K562 (cell line): ENCODE measurements around the gene CBX4. TPM values are rescaled to one million over a fixed set of nuclear protein-coding genes. Genes with fewer than 3 reads are reported as not detected.

Source experiments
- AFF4 ChIP-seq: sonication (generic); formaldehyde crosslinking; IDR thresholded peaks from 2 replicates; pipeline ENCODE4 v1.8.0; 2023; ENCODE audit warnings: mild to moderate bottlenecking, missing genetic modification reagents
- CBFA2T3 ChIP-seq: fragments of 450-650 bp; IDR thresholded peaks from 2 replicates; pipeline ENCODE4 v1.6.1; 2017
- DPF2 ChIP-seq: fragments of 450-650 bp; IDR thresholded peaks from 2 replicates; pipeline ENCODE4 v1.6.1; 2016
- FOXM1 ChIP-seq, 2 experiments: fragments of 450-650 bp in 1 of 2; sonication (generic) in 1 of 2; formaldehyde crosslinking in 1 of 2; IDR thresholded peaks; 2 replicates each; pipeline versions ENCODE4 v1.6.1 to v1.9.0; 2017 to 2022; ENCODE audit warnings: low read depth in 2 of 2, mild to moderate bottlenecking in 2 of 2, missing genetic modification reagents in 1 of 2, moderate library complexity in 1 of 2
- GATAD2A ChIP-seq: fragments of 450-650 bp; IDR thresholded peaks from 2 replicates; pipeline ENCODE4 v1.6.1; 2017
- HDAC3 ChIP-seq: fragments of 450-650 bp; IDR thresholded peaks from 2 replicates; pipeline ENCODE4 v1.6.1; 2018; ENCODE audit warnings: borderline replicate concordance, mild to moderate bottlenecking, moderate library complexity; ENCODE audit not compliant: partially characterized antibody
- JUND ChIP-seq, 2 experiments: IDR thresholded peaks; 2 replicates in 1 of 2; 3 replicates in 1 of 2; pipeline ENCODE4 v1.6.1; 2011; ENCODE audit warnings: borderline replicate concordance in 2 of 2, low read depth in 2 of 2, low read length in 2 of 2, improper control_type of control experiment in 1 of 2, missing biosample characterization in 1 of 2, missing genetic modification characterization in 1 of 2, missing genetic modification reagents in 1 of 2
- KDM1A ChIP-seq, 2 experiments: fragments of 450-650 bp; IDR thresholded peaks; 2 replicates each; pipeline ENCODE4 v1.6.1; 2016; ENCODE audit warnings: mild to moderate bottlenecking in 2 of 2
- KLF13 ChIP-seq: fragments of 450-650 bp; IDR thresholded peaks from 2 replicates; pipeline ENCODE4 v1.6.1; 2016; ENCODE audit warnings: missing genetic modification characterization, low read depth, mild to moderate bottlenecking, missing compliant biosample characterization, moderate library complexity, borderline replicate concordance
- MAZ ChIP-seq, 2 experiments: fragments of 450-650 bp in 1 of 2; sonication (generic) in 1 of 2; formaldehyde crosslinking; IDR thresholded peaks in 1 of 2; conservative IDR thresholded peaks in 1 of 2; 2 replicates each; pipeline versions ENCODE4 v1.4.0 to v1.5.0; 2020; ENCODE audit warnings: mild to moderate bottlenecking in 1 of 2, missing genetic modification reagents in 1 of 2
- MXI1 ChIP-seq: IDR thresholded peaks from 2 replicates; pipeline ENCODE4 v1.6.1; 2011; ENCODE audit warnings: low read depth, mild to moderate bottlenecking, improper control_type of control experiment, low read length
- NFRKB ChIP-seq: fragments of 450-650 bp; IDR thresholded peaks from 2 replicates; pipeline ENCODE4 v1.6.1; 2016; ENCODE audit warnings: low read depth
- PML ChIP-seq: IDR thresholded peaks from 2 replicates; pipeline ENCODE4 v1.6.1; 2012; ENCODE audit warnings: low read length, inconsistent platforms
- SMAD4 ChIP-seq: fragments of 250-450 bp; sonication (Bioruptor Pico); conservative IDR thresholded peaks from 2 replicates; pipeline ENCODE4 v1.8.0; 2021; ENCODE audit warnings: inconsistent platforms, mild to moderate bottlenecking, moderate library complexity
- SMARCE1 ChIP-seq: fragments of 450-650 bp; IDR thresholded peaks from 2 replicates; pipeline ENCODE4 v1.7.1; 2016; ENCODE audit warnings: mild to moderate bottlenecking
- SUPT5H ChIP-seq: fragments of 450-650 bp; IDR thresholded peaks from 2 replicates; pipeline ENCODE4 v1.6.1; 2016
- TAL1 ChIP-seq: fragments of 450-650 bp; IDR thresholded peaks from 2 replicates; pipeline ENCODE4 v1.6.1; 2016; ENCODE audit warnings: mild to moderate bottlenecking
- ZBTB11 ChIP-seq, 3 experiments: fragments of 200-800 bp in 1 of 3; fragments of 250-450 bp in 1 of 3; fragments of 450-650 bp in 1 of 3; sonication (Bioruptor Pico) in 1 of 3; sonication (Bioruptor generic) in 1 of 3; formaldehyde crosslinking in 1 of 3; IDR thresholded peaks; 2 replicates each; pipeline versions ENCODE4 v1.6.1 to v1.8.0; 2016 to 2022; ENCODE audit warnings: mild to moderate bottlenecking in 2 of 3, missing genetic modification characterization in 2 of 3, missing compliant biosample characterization in 1 of 3, moderate library complexity in 1 of 3
- ZBTB7A ChIP-seq: IDR thresholded peaks from 2 replicates; pipeline ENCODE4 v1.6.1; 2011; ENCODE audit warnings: low read depth, mild to moderate bottlenecking, low read length, moderate library complexity, borderline replicate concordance; ENCODE audit not compliant: control insufficient read depth
- ZKSCAN1 ChIP-seq: fragments of 150-350 bp; IDR thresholded peaks from 2 replicates; pipeline ENCODE4 v1.6.1; 2016; ENCODE audit warnings: low read depth, low read length
- polyA plus RNA-seq, 8 experiments: library from polyadenylated mRNA; depleted of rRNA in 4 of 8; stranded (reverse) in 5 of 8; unstranded in 3 of 8; fragments of >200 nt; fragmentation: Nextera tagmentation in 2 of 8; fragmentation: Illumina TruSeq in 1 of 8; extraction: Ambion mirVana in 2 of 8; extraction: Trizol in 1 of 8; gene quantifications; 2 replicates each; pipeline versions ENCODE4 v1.2.1 to v1.2.3, GENCODE V29; 2011 to 2014; ENCODE audit warnings: inconsistent platforms in 1 of 8, missing spikeins in 1 of 8
- total RNA-seq, 7 experiments: library from RNA; depleted of rRNA in 6 of 7; stranded (reverse); fragments of >200 nt in 6 of 7; fragmentation: Illumina TruSeq in 2 of 7; extraction: Trizol in 2 of 7; gene quantifications; 2 replicates each; pipeline versions ENCODE4 v1.2.1 to v1.2.3, GENCODE V29; 2011 to 2021; ENCODE audit warnings: low replicate concordance in 1 of 7

Gene CBX4
- total and polyA plus RNA-seq, 9 of the 15 experiments (the other 6 are each of a cell fraction or from before 2014, with no cell fraction given), result 0.98 to 50.5 (median 10.0) TPM

GRCh38 chr17:79819085-79819484, 20.2 kb downstream of the CBX4 start (continued):
- TF ChIP-seq AFF4, result no peak
- TF ChIP-seq MXI1, result no peak
- no peak for TF ChIP-seq GATAD2A
- peak; percentile 59 to 61; a peak in 3 of 4 replicates for TF ChIP-seq KDM1A (IDR thresholded peaks at IDR 0.05)
- peak; percentile 36; the same call in 1 of the 2 replicates for TF ChIP-seq FOXM1 (IDR thresholded peaks at IDR 0.05; ENCODE audit: low read depth)
- no peak for TF ChIP-seq FOXM1 (CRISPR knock-in tag; IDR thresholded peaks at IDR 0.05; ENCODE audit: low read depth)
- TF ChIP-seq DPF2, result peak; percentile 70
- TF ChIP-seq SMAD4 (CRISPR knock-in tag), result no peak
- peak; percentile 91 for TF ChIP-seq CBFA2T3
- TF ChIP-seq NFRKB, result no peak
- no peak for TF ChIP-seq KLF13 (tag)
- peak; percentile 54 for TF ChIP-seq JUND (IDR thresholded peaks at IDR 0.05; ENCODE audit: borderline replicate concordance, low read depth, low read length)
- peak; percentile 45; the same call in 1 of the 3 replicates for TF ChIP-seq JUND (tag; IDR thresholded peaks at IDR 0.05; ENCODE audit: borderline replicate concordance, low read depth, low read length)
- TF ChIP-seq ZBTB7A, result 0 out of 2 replicates have a peak, but pooled peaks have one; percentile 31
- TF ChIP-seq PML, result peak; percentile 48
- 0 out of 4 replicates have a peak, but pooled peaks of 1 of the 2 experiments have one; percentile 7 for TF ChIP-seq MAZ (CRISPR knock-in tag; conservative IDR thresholded peaks at IDR 0.05 in 1 of 2, IDR thresholded peaks at IDR 0.05 in 1 of 2)
- TF ChIP-seq SUPT5H, result no peak
- peak; percentile 92 for TF ChIP-seq TAL1
- TF ChIP-seq SMARCE1, result peak; percentile 43; the same call in 1 of the 2 replicates
- no peak for TF ChIP-seq ZBTB11 (CRISPR knock-in tag; IDR thresholded peaks at IDR 0.05)
- peak; percentile 93 for TF ChIP-seq ZKSCAN1
- TF ChIP-seq HDAC3, result no peak
